Neural progenitor cell (in vitro differentiated cells): ENCODE measurements around the gene KEAP1. TPM values are rescaled to one million over a fixed set of nuclear protein-coding genes. Genes with fewer than 3 reads are reported as not detected.
A peak's percentile ranks its signal among the peaks of the same experiment; 100 is the strongest.

Experiments used
- DNase-seq: peaks from one replicate; pipeline ENCODE4 v3.0.0-alpha.2; 2016; ENCODE audit warnings: low spot score
- H2AFZ ChIP-seq: fragments of 200-600 bp; sonication (generic); replicated peaks from 2 replicates; pipeline ENCODE4 v1.6.1; 2016; ENCODE audit warnings: antibody characterized with exemption
- H3F3A ChIP-seq: fragments of 200-600 bp; sonication (generic); 2 replicates; pipeline ENCODE4 v1.6.1; 2016; ENCODE audit warnings: antibody characterized with exemption, low read depth
- H3K27ac ChIP-seq: fragments of 200-600 bp; sonication (generic); 2 replicates; pipeline ENCODE4 v1.5.1; 2016; ENCODE audit warnings: mild to moderate bottlenecking
- H3K27me3 ChIP-seq: fragments of 200-600 bp; sonication (generic); 2 replicates; pipeline ENCODE4 v1.6.1; 2016; ENCODE audit warnings: mild to moderate bottlenecking, moderate library complexity
- H3K36me3 ChIP-seq: fragments of 200-600 bp; sonication (generic); 2 replicates; pipeline ENCODE4 v1.5.1; 2016
- H3K4me1 ChIP-seq: fragments of 200-600 bp; sonication (generic); 2 replicates; pipeline ENCODE4 v1.6.1; 2016; ENCODE audit warnings: mixed run types
- H3K4me2 ChIP-seq: fragments of 200-600 bp; sonication (generic); 2 replicates; pipeline ENCODE4 v1.6.1; 2016
- H3K4me3 ChIP-seq: fragments of 200-600 bp; sonication (generic); 2 replicates; pipeline ENCODE4 v1.5.1; 2016
- H3K79me2 ChIP-seq: fragments of 200-600 bp; sonication (generic); 2 replicates; pipeline ENCODE4 v1.6.1; 2016; ENCODE audit warnings: low read depth
- H3K9ac ChIP-seq: fragments of 200-600 bp; sonication (generic); 2 replicates; pipeline ENCODE4 v1.6.1; 2016
- H3K9me3 ChIP-seq: fragments of 200-600 bp; sonication (generic); 2 replicates; pipeline ENCODE4 v1.5.1; 2016; ENCODE audit warnings: low read depth
- H4K20me1 ChIP-seq: fragments of 200-600 bp; sonication (generic); 2 replicates; pipeline ENCODE4 v1.6.1; 2016; ENCODE audit warnings: low read depth
- H3K27ac Mint-ChIP-seq: 3 replicates; pipeline ENCODE4 v1.8.0; 2021; ENCODE audit warnings: mixed read lengths
- H3K27me3 Mint-ChIP-seq: 2 replicates; pipeline ENCODE4 v1.8.0; 2022; ENCODE audit warnings: low read depth, mild to moderate bottlenecking, inconsistent platforms, moderate library complexity, mixed read lengths; ENCODE audit not compliant: insufficient read depth
- H3K36me3 Mint-ChIP-seq: 3 replicates; pipeline ENCODE4 v1.8.0; 2021; ENCODE audit warnings: mixed read lengths
- H3K4me1 Mint-ChIP-seq: 3 replicates; pipeline ENCODE4 v1.8.0; 2021; ENCODE audit warnings: mixed read lengths
- H3K4me3 Mint-ChIP-seq: 3 replicates; pipeline ENCODE4 v1.8.0; 2021; ENCODE audit warnings: mild to moderate bottlenecking, moderate library complexity, mixed read lengths
- H3K9me3 Mint-ChIP-seq: 3 replicates; pipeline ENCODE4 v1.8.0; 2020; ENCODE audit warnings: mixed read lengths
- CTCF ChIP-seq: fragments of 200-600 bp; sonication (generic); IDR thresholded peaks from 2 replicates; pipeline ENCODE4 v1.5.1; 2017; ENCODE audit warnings: antibody characterized with exemption, mild to moderate bottlenecking
- EZH2 ChIP-seq: fragments of 200-600 bp; sonication (generic); IDR thresholded peaks from 2 replicates; pipeline ENCODE4 v1.6.1; 2017; ENCODE audit warnings: antibody characterized with exemption, mild to moderate bottlenecking, moderate library complexity
- EZH2phosphoT487 ChIP-seq: fragments of 200-600 bp; sonication (generic); IDR thresholded peaks from 2 replicates; pipeline ENCODE4 v1.6.1; 2017; ENCODE audit warnings: antibody characterized with exemption
- total RNA-seq: library from RNA; depleted of rRNA; stranded (reverse); fragments of >200 nt; gene quantifications from 2 replicates; pipeline ENCODE4 v1.2.3, GENCODE V29; 2015; ENCODE audit warnings: low replicate concordance

Gene KEAP1
- total RNA-seq, 1 donor from 2014 or later = 25.2 TPM

GRCh38 chr19:10519421-10519820, 16.3 kb upstream of the KEAP1 start:
- TF ChIP-seq EZH2phosphoT487 (no peak), EZH2 (no peak), CTCF (no peak)
- Histone ChIP-seq H3K27me3 (peaks cover 66% of the 10 kb centered on the region), H3K9me3 (no peaks in the 10 kb centered on the region), H3K4me2 (no peak overlapping the region), H2AFZ (no peak overlapping the region), H3F3A (peaks cover 21% of the 10 kb centered on the region), H3K4me1 (peaks cover 21% of the 10 kb centered on the region), H3K4me3 (no peak overlapping the region), H4K20me1 (peaks cover 12% of the 10 kb centered on the region), H3K9ac (no peak overlapping the region), H3K79me2 (no peaks in the 10 kb centered on the region), H3K27ac (no peak overlapping the region), H3K36me3 (no peaks in the 10 kb centered on the region)
- DNase-seq = no peak
- Mint-ChIP-seq H3K27ac (no peak overlapping the region), H3K9me3 (peaks cover 3% of the 10 kb centered on the region), H3K4me1 (peaks cover 32% of the 10 kb centered on the region), H3K36me3 (no peaks in the 10 kb centered on the region), H3K27me3 (peaks cover 27% of the 10 kb centered on the region), H3K4me3 (peak overlapping the region; percentile 77)

DNA sequence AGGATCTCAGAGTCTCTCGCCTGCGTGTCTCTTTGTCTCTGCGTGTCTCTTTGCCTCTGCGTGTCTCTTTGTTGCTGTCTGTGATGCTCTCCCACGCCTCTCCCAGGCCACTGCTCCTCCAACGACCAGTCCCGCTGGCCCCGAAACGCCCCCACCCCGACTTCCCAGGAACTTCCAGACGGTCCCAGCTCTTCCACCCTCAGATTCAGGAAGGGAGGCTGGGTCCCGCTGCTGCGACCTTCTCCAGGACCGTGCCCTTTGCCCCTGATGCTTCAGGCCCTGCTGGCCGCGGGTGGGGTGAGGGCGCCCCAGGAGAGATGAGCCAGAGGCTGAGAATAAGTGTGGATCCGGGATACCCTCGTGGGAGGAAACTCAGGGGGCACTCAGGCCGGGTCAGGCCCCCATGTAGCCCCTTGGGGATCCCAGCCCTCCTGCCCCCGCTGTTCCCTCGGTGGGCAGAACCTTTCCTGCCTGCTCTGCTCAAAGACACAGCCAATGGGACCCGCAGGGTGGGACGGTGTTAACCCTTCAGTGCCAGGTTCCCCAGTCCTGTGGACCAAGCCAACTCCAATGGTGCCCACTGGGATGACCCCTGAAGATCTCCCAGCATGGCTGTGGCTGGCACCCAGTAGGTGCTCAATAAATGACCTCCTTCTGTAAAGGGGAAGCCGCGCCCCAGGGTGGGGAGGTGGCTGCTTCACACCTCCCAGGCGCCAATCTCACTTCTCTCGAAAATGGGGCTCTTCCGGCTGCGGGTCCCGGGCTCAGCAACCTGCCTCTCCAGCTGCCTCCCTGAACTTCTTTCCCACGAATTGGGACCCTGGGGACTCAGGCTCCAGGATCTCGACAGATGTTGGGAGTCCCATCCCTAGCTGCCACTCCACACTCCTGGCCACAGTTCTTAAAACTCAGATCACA, 15.5 kb upstream of the KEAP1 start:
- Histone ChIP-seq H3K27me3 (peaks cover 74% of the 10 kb centered on the region), H3K9me3 (no peaks in the 10 kb centered on the region), H3K27ac (no peak overlapping the region), H4K20me1 (peaks cover 15% of the 10 kb centered on the region), H3K4me2 (peak overlapping the region; percentile 76), H3K79me2 (no peaks in the 10 kb centered on the region), H3K4me3 (peak overlapping the region; percentile 44), H3K4me1 (peaks cover 21% of the 10 kb centered on the region), H2AFZ (peak overlapping the region; percentile 37), H3K36me3 (no peaks in the 10 kb centered on the region), H3K9ac (no peak overlapping the region), H3F3A (peaks cover 26% of the 10 kb centered on the region)
- Mint-ChIP-seq H3K4me3 (peak overlapping the region; percentile 77), H3K9me3 (peaks cover 3% of the 10 kb centered on the region), H3K27ac (peak overlapping the region; percentile 66), H3K27me3 (peaks cover 27% of the 10 kb centered on the region), H3K4me1 (peaks cover 32% of the 10 kb centered on the region), H3K36me3 (no peaks in the 10 kb centered on the region)
- DNase-seq = peak; percentile 23
- TF ChIP-seq EZH2 (no peak), CTCF (no peak), EZH2phosphoT487 (no peak)

GRCh38 chr19:10517760-10518443, 14.7 kb upstream of the KEAP1 start:
- Mint-ChIP-seq H3K9me3 (peaks cover 3% of the 10 kb centered on the region), H3K27me3 (peaks cover 33% of the 10 kb centered on the region), H3K4me1 (peaks cover 34% of the 10 kb centered on the region), H3K36me3 (no peaks in the 10 kb centered on the region), H3K4me3 (peak overlapping the region; percentile 76), H3K27ac (peak overlapping the region; percentile 66)
- peaks cover 31% of the 10 kb centered on the region for H3F3A ChIP-seq
- peaks cover 22% of the 10 kb centered on the region for H4K20me1 ChIP-seq
- peak overlapping the region; percentile 76 for H3K4me2 ChIP-seq
- no peak overlapping the region for H3K27ac ChIP-seq
- DNase-seq = peak; percentile 39
- H3K79me2 ChIP-seq = no peaks in the 10 kb centered on the region
- H3K4me1 ChIP-seq = peaks cover 21% of the 10 kb centered on the region
- TF ChIP-seq EZH2 (peak; percentile 60), CTCF (no peak), EZH2phosphoT487 (peak; percentile 10)
- peak overlapping the region; percentile 44 for H3K4me3 ChIP-seq
- no peak overlapping the region for H3K9ac ChIP-seq
- H3K27me3 ChIP-seq = peaks cover 82% of the 10 kb centered on the region
- H3K36me3 ChIP-seq = no peaks in the 10 kb centered on the region
- no peaks in the 10 kb centered on the region for H3K9me3 ChIP-seq
- peak overlapping the region; percentile 63 for H2AFZ ChIP-seq
